Measurements from ENCODE around the gene PHF2.

DNA sequence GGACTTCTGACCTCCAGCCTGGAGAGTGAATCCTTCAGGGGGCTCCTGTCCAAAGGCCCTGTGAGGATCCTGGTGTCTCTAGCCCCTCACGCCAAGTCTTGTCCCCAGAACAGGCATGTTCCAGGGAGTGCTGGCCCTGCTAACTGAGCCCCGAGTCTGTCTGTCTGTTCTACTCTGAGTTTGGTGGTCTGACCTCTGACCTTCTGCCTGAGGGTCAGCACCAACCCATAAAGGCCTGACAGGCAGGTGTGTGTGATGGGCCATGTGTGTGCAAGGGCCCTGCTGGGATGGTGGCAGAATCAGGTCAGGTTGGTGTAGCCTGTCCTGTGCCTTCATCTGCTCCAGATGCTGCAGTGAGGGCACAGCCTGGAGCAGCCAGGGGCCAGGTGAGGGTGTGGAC is 46.3 kb downstream of the PHF2 start:
- TF ChIP-seq, protein P1, sequence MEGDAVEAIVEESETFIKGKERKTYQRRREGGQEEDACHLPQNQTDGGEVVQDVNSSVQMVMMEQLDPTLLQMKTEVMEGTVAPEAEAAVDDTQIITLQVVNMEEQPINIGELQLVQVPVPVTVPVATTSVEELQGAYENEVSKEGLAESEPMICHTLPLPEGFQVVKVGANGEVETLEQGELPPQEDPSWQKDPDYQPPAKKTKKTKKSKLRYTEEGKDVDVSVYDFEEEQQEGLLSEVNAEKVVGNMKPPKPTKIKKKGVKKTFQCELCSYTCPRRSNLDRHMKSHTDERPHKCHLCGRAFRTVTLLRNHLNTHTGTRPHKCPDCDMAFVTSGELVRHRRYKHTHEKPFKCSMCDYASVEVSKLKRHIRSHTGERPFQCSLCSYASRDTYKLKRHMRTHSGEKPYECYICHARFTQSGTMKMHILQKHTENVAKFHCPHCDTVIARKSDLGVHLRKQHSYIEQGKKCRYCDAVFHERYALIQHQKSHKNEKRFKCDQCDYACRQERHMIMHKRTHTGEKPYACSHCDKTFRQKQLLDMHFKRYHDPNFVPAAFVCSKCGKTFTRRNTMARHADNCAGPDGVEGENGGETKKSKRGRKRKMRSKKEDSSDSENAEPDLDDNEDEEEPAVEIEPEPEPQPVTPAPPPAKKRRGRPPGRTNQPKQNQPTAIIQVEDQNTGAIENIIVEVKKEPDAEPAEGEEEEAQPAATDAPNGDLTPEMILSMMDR (IDR thresholded peaks at IDR 0.05), result no peak
- no peak for TF ChIP-seq POLR2A (IDR thresholded peaks at IDR 0.05)

Measured in vagina (tissue), 2 donors.